Stimulated activated CD4-positive, alpha-beta T cell treated with anti-CD3 and anti-CD28 coated beads, TNF-alpha, amount 100 ng/mL, for 24 hours (primary cell): ENCODE measurements around the gene TPR.

Experiments used
- DNase-seq, 3 experiments: peaks; one replicate each; pipeline ENCODE4 v3.0.0-alpha.2; 2020; ENCODE audit warnings: low read depth in 3 of 3

Gene TPR

GRCh38 chr1:186327331-186327730, 47.7 kb downstream of the TPR start:
- DNase-seq: no peak

- DNase-seq: no peak
These were observed 49.0 kb downstream of the TPR start for GRCh38 chr1:186326009-186326408.

- DNase-seq: no peak
These were observed 49.8 kb downstream of the TPR start for GRCh38 chr1:186325239-186325638.

GRCh38 chr1:186323865-186324264, 51.2 kb downstream of the TPR start:
- no peak for DNase-seq

- no peak for DNase-seq
These were observed 59.5 kb downstream of the TPR start for GRCh38 chr1:186315570-186315969.

- no peak for DNase-seq
These were observed 63.5 kb downstream of the TPR start for GRCh38 chr1:186311375-186312051.

GRCh38 chr1:186310307-186310706, 64.7 kb downstream of the TPR start:
- no peak for DNase-seq

GRCh38 chr1:186308264-186309060, 66.6 kb downstream of the TPR start:
- DNase-seq: no peak

- no peak for DNase-seq
These were observed 67.6 kb downstream of the TPR start for GRCh38 chr1:186307445-186307844.

GRCh38 chr1:186306533-186306932, 68.5 kb downstream of the TPR start:
- no peak for DNase-seq

- no peak for DNase-seq
These were observed 69.8 kb downstream of the TPR start for GRCh38 chr1:186304982-186305949.

- DNase-seq: no peak
These were observed 71.1 kb downstream of the TPR start for GRCh38 chr1:186303911-186304310.

- DNase-seq: no peak
These were observed 72.6 kb downstream of the TPR start for GRCh38 chr1:186302381-186302920.

GRCh38 chr1:186301448-186301847, 73.6 kb downstream of the TPR start:
- DNase-seq: no peak

- no peak for DNase-seq
These were observed 75.0 kb downstream of the TPR start for GRCh38 chr1:186300056-186300455.

- no peak for DNase-seq
These were observed 75.5 kb downstream of the TPR start for GRCh38 chr1:186299570-186299969.

- DNase-seq: no peak
These were observed 76.2 kb downstream of the TPR start for GRCh38 chr1:186298851-186299250.

- DNase-seq: no peak
These were observed 77.5 kb downstream of the TPR start for GRCh38 chr1:186297439-186298045.

GRCh38 chr1:186295980-186296379, 79.1 kb downstream of the TPR start, which contains the start of gene PRG4:
TSS of gene PRG4 (plus strand) at chr1:186296279.
- no peak for DNase-seq

GRCh38 chr1:186292875-186293274, 82.2 kb downstream of the TPR start:
- no peak for DNase-seq

GRCh38 chr1:186291271-186291670, 83.8 kb downstream of the TPR start:
- no peak for DNase-seq
